GM12864 (cell line): ENCODE results near the gene ALDH1L1.

Experiments
- DNase-seq: peaks from one replicate; pipeline ENCODE4 v3.0.0-alpha.2; 2011; ENCODE audit warnings: low read depth
- H3K4me3 ChIP-seq: 2 replicates; pipeline ENCODE4 v1.5.1; 2011; ENCODE audit warnings: mild to moderate bottlenecking, low read depth, low read length, control low read depth
- CTCF ChIP-seq: IDR thresholded peaks from 2 replicates; pipeline ENCODE4 v1.5.1; 2011; ENCODE audit warnings: low read depth, mild to moderate bottlenecking, moderate library complexity, low read length, control low read depth, inconsistent platforms; ENCODE audit errors: missing control alignments

The ALDH1L1 gene

GRCh38 chr3:126180477-126181397 lies at the start of gene ALDH1L1:
ALDH1L1 (minus strand) TSS chr3:126180586; CDS start chr3:126160979, 19,607 bp downstream.
- no peak for TF ChIP-seq CTCF
- no peak within 1 kb of the TSS for H3K4me3 ChIP-seq
- DNase-seq = no peak

GRCh38 chr3:126226374-126226773 lies 46.0 kb upstream of the ALDH1L1 start:
- no peak overlapping the region for H3K4me3 ChIP-seq
- TF ChIP-seq CTCF = no peak
- no peak for DNase-seq

GRCh38 chr3:126216416-126216815 lies 36.0 kb upstream of the ALDH1L1 start:
- TF ChIP-seq CTCF = no peak
- DNase-seq = no peak
- no peak overlapping the region for H3K4me3 ChIP-seq

GRCh38 chr3:126213379-126214028 lies 33.1 kb upstream of the ALDH1L1 start:
- no peak for DNase-seq
- no peak overlapping the region for H3K4me3 ChIP-seq
- TF ChIP-seq CTCF = no peak

- no peak for TF ChIP-seq CTCF
- H3K4me3 ChIP-seq = no peak overlapping the region
- DNase-seq = no peak
Measured at GRCh38 chr3:126212620-126213378, 32.4 kb upstream of the ALDH1L1 start.

- TF ChIP-seq CTCF = no peak
- no peak overlapping the region for H3K4me3 ChIP-seq
- no peak for DNase-seq
Measured at GRCh38 chr3:126212250-126212619, 31.8 kb upstream of the ALDH1L1 start.
